Endothelial cell of umbilical vein (primary cell): ENCODE results near the gene NTNG1.

ENCODE experiments used
- EZH2 ChIP-seq: IDR thresholded peaks from 2 replicates; pipeline ENCODE4 v1.6.1; 2012; ENCODE audit warnings: borderline replicate concordance, low read depth, mild to moderate bottlenecking, moderate library complexity, low read length, inconsistent platforms; ENCODE audit not compliant: severe bottlenecking
- POLR2A ChIP-seq: IDR thresholded peaks from 2 replicates; pipeline ENCODE4 v1.6.1; 2012; ENCODE audit warnings: low read depth, mild to moderate bottlenecking, control low read depth, low read length
- POLR2AphosphoS5 ChIP-seq: IDR thresholded peaks from 2 replicates; pipeline ENCODE4 v1.6.1; 2012; ENCODE audit warnings: low read depth, mild to moderate bottlenecking, control low read depth, low read length, moderate library complexity; ENCODE audit not compliant: insufficient read depth
- TF ChIP-seq, protein P1 (sequence below), 2 donors: IDR thresholded peaks; 1 replicate in 1 of 2; 2 replicates in 1 of 2; pipeline ENCODE4 v1.5.1; 2011; ENCODE audit warnings: low read length in 2 of 2, mild to moderate bottlenecking in 2 of 2, moderate library complexity in 2 of 2, control low read depth in 1 of 2, inconsistent platforms in 1 of 2, low read depth in 1 of 2; ENCODE audit not compliant: insufficient read depth in 1 of 2; ENCODE audit errors: extremely low read depth in 1 of 2
- TF ChIP-seq, protein P2 (sequence below): IDR thresholded peaks from 2 replicates; pipeline ENCODE4 v1.6.1; 2011; ENCODE audit not compliant: insufficient read depth, insufficient read length

DNA sequence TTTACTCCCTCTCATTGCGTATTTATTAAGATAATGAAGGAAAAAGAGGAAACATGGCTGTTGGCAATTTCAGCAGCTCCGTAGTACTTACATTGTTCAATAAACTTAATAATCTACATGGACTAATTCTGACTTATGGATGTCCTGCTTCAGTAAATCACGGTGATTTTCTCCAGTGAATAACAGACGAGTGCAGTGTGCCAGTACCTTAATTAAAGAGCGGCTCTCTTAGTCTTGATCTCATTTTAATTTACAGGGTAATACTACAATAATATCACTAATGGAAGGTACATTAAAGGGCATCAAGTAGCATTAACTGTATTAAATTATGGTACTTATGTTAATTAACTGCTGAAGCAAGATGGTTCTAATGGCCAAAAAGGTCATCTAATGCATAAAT is 187.2 kb downstream of the NTNG1 start:
- TF ChIP-seq POLR2AphosphoS5 (no peak), POLR2A (no peak), EZH2 (no peak)
- TF ChIP-seq, protein P1, sequence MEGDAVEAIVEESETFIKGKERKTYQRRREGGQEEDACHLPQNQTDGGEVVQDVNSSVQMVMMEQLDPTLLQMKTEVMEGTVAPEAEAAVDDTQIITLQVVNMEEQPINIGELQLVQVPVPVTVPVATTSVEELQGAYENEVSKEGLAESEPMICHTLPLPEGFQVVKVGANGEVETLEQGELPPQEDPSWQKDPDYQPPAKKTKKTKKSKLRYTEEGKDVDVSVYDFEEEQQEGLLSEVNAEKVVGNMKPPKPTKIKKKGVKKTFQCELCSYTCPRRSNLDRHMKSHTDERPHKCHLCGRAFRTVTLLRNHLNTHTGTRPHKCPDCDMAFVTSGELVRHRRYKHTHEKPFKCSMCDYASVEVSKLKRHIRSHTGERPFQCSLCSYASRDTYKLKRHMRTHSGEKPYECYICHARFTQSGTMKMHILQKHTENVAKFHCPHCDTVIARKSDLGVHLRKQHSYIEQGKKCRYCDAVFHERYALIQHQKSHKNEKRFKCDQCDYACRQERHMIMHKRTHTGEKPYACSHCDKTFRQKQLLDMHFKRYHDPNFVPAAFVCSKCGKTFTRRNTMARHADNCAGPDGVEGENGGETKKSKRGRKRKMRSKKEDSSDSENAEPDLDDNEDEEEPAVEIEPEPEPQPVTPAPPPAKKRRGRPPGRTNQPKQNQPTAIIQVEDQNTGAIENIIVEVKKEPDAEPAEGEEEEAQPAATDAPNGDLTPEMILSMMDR (IDR thresholded peaks at IDR 0.05; ENCODE audit: extremely low read depth in 1 of 2, insufficient read depth in 1 of 2, low read depth in 1 of 2, low read length in 2 of 2): no peak
- TF ChIP-seq, protein P2, sequence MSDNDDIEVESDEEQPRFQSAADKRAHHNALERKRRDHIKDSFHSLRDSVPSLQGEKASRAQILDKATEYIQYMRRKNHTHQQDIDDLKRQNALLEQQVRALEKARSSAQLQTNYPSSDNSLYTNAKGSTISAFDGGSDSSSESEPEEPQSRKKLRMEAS: no peak
